ENCODE results near the gene SLC22A15.
A peak's percentile ranks its signal among the peaks of the same experiment; 100 is the strongest.

Gene SLC22A15

DNA sequence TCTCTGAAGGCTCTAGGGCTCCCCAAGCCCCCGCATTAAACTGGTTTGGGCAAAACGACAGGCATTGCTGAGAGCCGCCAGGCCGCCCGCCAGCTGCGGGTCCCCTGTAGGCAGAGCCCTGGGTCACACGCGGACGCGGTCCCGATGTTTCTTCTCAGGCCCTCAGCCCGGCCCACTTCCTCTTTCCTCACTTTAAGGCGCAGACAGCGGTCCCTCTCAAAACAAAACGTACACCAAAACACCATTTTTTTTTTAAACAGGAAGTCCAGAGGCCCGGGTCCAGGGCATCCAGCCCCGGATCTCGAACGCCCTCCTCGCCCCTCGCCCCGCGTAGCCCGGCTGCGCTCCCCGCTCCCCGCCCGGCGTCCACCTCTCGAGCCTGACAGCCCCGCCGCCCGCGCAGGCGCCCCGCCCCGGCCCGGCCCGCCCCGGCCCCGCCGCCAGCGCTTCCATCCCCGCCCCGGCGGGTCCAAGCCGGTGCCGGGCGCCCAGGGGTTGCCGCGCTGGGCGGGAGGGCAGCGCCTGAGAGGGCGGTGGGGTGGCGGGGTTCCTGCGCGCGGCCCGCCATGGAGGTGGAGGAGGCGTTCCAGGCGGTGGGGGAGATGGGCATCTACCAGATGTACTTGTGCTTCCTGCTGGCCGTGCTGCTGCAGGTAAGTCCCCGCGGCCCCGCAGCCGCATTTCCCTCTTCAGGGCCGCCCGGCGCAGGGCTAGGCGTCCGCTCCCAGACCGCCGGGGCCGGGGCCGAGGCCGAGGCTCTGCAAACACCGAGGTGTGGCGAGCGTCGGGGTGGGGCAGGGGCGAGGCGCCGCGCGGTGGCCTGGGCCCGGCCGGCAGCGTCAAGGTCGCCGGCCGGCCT, at the start of gene SLC22A15:
TSS of gene SLC22A15 (plus strand) at position 452 of the 859 bp plus-strand sequence. CDS start at position 567, 115 bp downstream.
- no peak for TF ChIP-seq Cebpa-rat (IDR thresholded peaks at IDR 0.05)
- H3K9me3 ChIP-seq (replicated peaks in 1 of 11), result peaks cover 8 to 29% (median 16%) of the 10 kb centered on the region in 11 experiments; a peak in 20 of 22 replicates
- H3K4me1 ChIP-seq, result peaks cover 0 to 27% (median 4%) of the 10 kb centered on the region in 10 experiments; a peak in 8 of 20 replicates
- no peaks in the 10 kb centered on the region for H4K20me1 ChIP-seq
- H3K27ac ChIP-seq, result peak within 1 kb of the TSS in 4 of 11 experiments; percentile 46 to 66 (median 61); a peak in 8 of 22 replicates
- H3K27me3 ChIP-seq, result peaks cover 0 to 30% (median 26%) of the 10 kb centered on the region in 11 experiments; a peak in 17 of 22 replicates
- H3K36me3 ChIP-seq, result no peaks in the 10 kb centered on the region
- H3K4me2 ChIP-seq, result peak within 1 kb of the TSS; percentile 26 to 77 (median 48)
- peak within 1 kb of the TSS; percentile 35 to 66 (median 54) for H3K4me3 ChIP-seq
- H3K9ac ChIP-seq, result peak within 1 kb of the TSS in 10 of 11 experiments; percentile 40 to 75 (median 60); a peak in 19 of 22 replicates

DNA sequence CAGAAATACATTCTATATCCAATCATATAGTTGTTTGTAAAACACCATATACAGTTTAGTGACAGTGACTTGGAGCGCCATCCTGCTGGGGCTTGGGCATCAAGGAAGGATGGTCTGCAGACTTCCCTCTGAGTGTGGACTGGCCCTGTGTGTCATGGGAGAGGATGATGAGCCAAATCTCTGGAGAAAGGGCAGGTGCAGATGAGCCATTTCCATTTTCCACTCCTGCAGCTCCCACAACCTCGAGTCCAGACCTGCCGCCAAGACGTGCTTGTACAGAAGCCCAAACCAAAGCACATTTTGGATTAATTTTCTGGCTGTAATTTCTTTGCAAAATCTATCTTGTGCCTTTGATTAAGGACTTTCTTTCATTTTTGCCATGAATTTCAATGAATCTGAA, 48.3 kb upstream of the SLC22A15 start:
- Histone ChIP-seq H3K36me3 (no peaks in the 10 kb centered on the region), H3K27ac (no peak overlapping the region), H3K9me3 (replicated peaks in 1 of 11) (peaks cover 0 to 15% (median 5%) of the 10 kb centered on the region in 11 experiments; a peak in 6 of 22 replicates), H3K4me2 (no peak overlapping the region), H3K4me1 (peaks cover 26 to 35% (median 31%) of the 10 kb centered on the region in 10 experiments), H3K9ac (no peak overlapping the region), H4K20me1 (no peaks in the 10 kb centered on the region), H3K27me3 (no peaks in the 10 kb centered on the region), H3K4me3 (no peak overlapping the region)
- TF ChIP-seq Cebpa-rat (IDR thresholded peaks at IDR 0.05), result no peak

DNA sequence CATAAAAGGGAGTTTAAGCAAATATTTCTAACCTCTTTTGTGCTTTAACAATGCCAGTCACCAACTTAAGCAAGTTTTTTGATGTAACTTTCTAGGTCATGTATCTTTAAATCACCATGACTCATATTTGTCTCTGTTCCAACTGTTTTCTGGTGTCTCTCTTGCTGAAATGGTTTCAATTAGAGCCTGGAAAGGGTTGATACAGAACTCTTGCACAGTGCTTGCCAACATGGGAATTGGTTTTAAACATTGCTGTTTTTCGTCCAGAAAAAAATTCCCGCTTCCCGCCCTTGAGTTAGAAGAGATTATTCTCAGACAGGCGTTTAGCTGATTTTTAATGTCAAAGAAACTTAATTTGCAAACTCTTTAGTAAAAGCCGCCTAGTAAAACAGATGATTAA, 46.4 kb upstream of the SLC22A15 start:
- Histone ChIP-seq H3K4me3 (no peak overlapping the region), H3K9ac (no peak overlapping the region)

GRCh38 chr1:115933625-115934024, 42.7 kb upstream of the SLC22A15 start:
- H3K9me3 ChIP-seq (replicated peaks in 1 of 11), result peaks cover 0 to 33% (median 15%) of the 10 kb centered on the region in 11 experiments; a peak in 14 of 22 replicates
- H3K4me2 ChIP-seq, result no peak overlapping the region
- H3K36me3 ChIP-seq, result no peaks in the 10 kb centered on the region
- no peaks in the 10 kb centered on the region for H3K4me1 ChIP-seq
- H4K20me1 ChIP-seq, result no peaks in the 10 kb centered on the region
- no peaks in the 10 kb centered on the region for H3K27me3 ChIP-seq
- no peak overlapping the region for H3K27ac ChIP-seq
- H3K9ac ChIP-seq, result no peak overlapping the region
- no peak overlapping the region for H3K4me3 ChIP-seq
- TF ChIP-seq Cebpa-rat (IDR thresholded peaks at IDR 0.05), result no peak

More for the DNA sequence above, 46.4 kb upstream of the SLC22A15 start:
- Histone ChIP-seq H3K27me3 (no peaks in the 10 kb centered on the region), H3K27ac (no peak overlapping the region), H3K9me3 (replicated peaks in 1 of 11) (peaks cover 0 to 29% (median 15%) of the 10 kb centered on the region in 11 experiments; a peak in 14 of 22 replicates), H4K20me1 (no peaks in the 10 kb centered on the region), H3K36me3 (no peaks in the 10 kb centered on the region), H3K4me1 (peaks cover 9 to 16% (median 12%) of the 10 kb centered on the region in 10 experiments), H3K4me2 (no peak overlapping the region)
- no peak for TF ChIP-seq Cebpa-rat (IDR thresholded peaks at IDR 0.05)

DNA sequence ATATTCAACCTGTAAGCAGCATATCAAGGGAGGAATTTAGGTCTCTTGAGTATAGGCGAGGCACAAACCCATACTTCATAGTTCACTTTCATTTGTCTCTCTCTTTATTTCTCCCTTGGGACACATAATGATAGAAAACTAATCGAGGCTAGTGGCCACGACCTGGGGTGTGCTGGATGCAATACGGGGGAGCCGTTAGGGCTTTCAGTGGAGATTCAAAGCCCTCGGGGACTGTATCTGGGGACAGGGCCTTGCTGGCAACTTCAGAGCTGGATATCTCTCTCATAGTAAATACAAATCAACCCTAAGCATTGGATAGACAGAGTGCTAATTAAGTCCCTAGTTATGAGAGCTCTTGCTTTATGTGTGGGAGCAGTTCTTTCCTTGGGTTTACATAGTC, 36.9 kb upstream of the SLC22A15 start:
- TF ChIP-seq Cebpa-rat (IDR thresholded peaks at IDR 0.05), result no peak
- Histone ChIP-seq H3K27me3 (no peaks in the 10 kb centered on the region), H3K9me3 (replicated peaks in 1 of 11) (peaks cover 0 to 9% (median 5%) of the 10 kb centered on the region in 11 experiments; a peak in 12 of 22 replicates), H4K20me1 (no peaks in the 10 kb centered on the region), H3K9ac (no peak overlapping the region), H3K4me3 (no peak overlapping the region), H3K36me3 (no peaks in the 10 kb centered on the region), H3K4me2 (no peak overlapping the region), H3K4me1 (peaks cover 0 to 4% (median 0%) of the 10 kb centered on the region in 10 experiments; a peak in 6 of 20 replicates), H3K27ac (no peak overlapping the region)

DNA sequence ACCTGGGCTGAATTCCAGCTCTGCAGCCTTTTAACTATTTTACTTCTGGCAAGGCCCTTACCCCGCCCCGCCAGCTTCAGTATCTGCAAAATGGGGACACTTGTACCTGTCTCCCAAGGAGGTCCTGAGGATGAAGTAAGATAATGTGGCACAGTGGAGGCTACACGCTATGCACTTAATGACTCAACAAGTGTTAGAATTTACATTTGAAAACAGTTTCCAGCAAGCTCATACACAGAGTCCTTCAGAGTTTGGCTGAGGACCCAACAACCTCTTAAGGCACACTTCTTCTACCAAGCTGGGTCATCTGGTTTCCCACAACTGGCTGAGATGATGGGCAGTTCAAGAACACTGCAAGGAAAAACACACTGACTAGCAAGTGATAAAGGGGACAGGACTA, 30.2 kb upstream of the SLC22A15 start:
- Histone ChIP-seq H3K4me1 (peaks cover 0 to 13% (median 0%) of the 10 kb centered on the region in 10 experiments; a peak in 7 of 20 replicates), H3K9me3 (replicated peaks in 1 of 11) (peaks cover 0 to 3% (median 0%) of the 10 kb centered on the region in 11 experiments; a peak in 2 of 22 replicates), H3K27ac (no peak overlapping the region), H4K20me1 (no peaks in the 10 kb centered on the region), H3K36me3 (no peaks in the 10 kb centered on the region), H3K4me2 (no peak overlapping the region), H3K9ac (no peak overlapping the region), H3K4me3 (no peak overlapping the region), H3K27me3 (no peaks in the 10 kb centered on the region)
- no peak for TF ChIP-seq Cebpa-rat (IDR thresholded peaks at IDR 0.05)

GRCh38 chr1:115949156-115949555, 27.2 kb upstream of the SLC22A15 start:
- Histone ChIP-seq H3K36me3 (no peaks in the 10 kb centered on the region), H4K20me1 (no peaks in the 10 kb centered on the region), H3K27me3 (no peaks in the 10 kb centered on the region), H3K9me3 (replicated peaks in 1 of 11) (peaks cover 0 to 14% (median 0%) of the 10 kb centered on the region in 11 experiments; a peak in 5 of 22 replicates), H3K9ac (no peak overlapping the region), H3K4me1 (peaks cover 5 to 26% (median 8%) of the 10 kb centered on the region in 10 experiments; a peak in 14 of 20 replicates), H3K27ac (no peak overlapping the region), H3K4me2 (no peak overlapping the region), H3K4me3 (no peak overlapping the region)
- no peak for TF ChIP-seq Cebpa-rat (IDR thresholded peaks at IDR 0.05)

- Histone ChIP-seq H3K27me3 (no peaks in the 10 kb centered on the region), H3K4me2 (peak overlapping the region; percentile 11 to 48 (median 34); a peak in 14 of 22 replicates), H3K27ac (peak overlapping the region in 3 of 11 experiments; percentile 15 to 35 (median 16); a peak in 3 of 22 replicates), H3K4me1 (peaks cover 5 to 18% (median 8%) of the 10 kb centered on the region in 10 experiments; a peak in 14 of 20 replicates), H3K9ac (no peak overlapping the region), H4K20me1 (no peaks in the 10 kb centered on the region), H3K9me3 (replicated peaks in 1 of 11) (peaks cover 0 to 14% (median 0%) of the 10 kb centered on the region in 11 experiments; a peak in 5 of 22 replicates), H3K4me3 (no peak overlapping the region; a peak in 1 of 20 replicates), H3K36me3 (no peaks in the 10 kb centered on the region)
- TF ChIP-seq Cebpa-rat (IDR thresholded peaks at IDR 0.05), result no peak
Observed at GRCh38 chr1:115951560-115951959, 24.8 kb upstream of the SLC22A15 start.

GRCh38 chr1:115952547-115952946, 23.8 kb upstream of the SLC22A15 start:
- Histone ChIP-seq H3K27ac (no peak overlapping the region), H3K9me3 (replicated peaks in 1 of 11) (peaks cover 0 to 14% (median 0%) of the 10 kb centered on the region in 11 experiments; a peak in 5 of 22 replicates), H3K9ac (no peak overlapping the region), H3K36me3 (no peaks in the 10 kb centered on the region), H3K27me3 (no peaks in the 10 kb centered on the region), H4K20me1 (no peaks in the 10 kb centered on the region), H3K4me2 (no peak overlapping the region), H3K4me1 (peaks cover 5 to 18% (median 8%) of the 10 kb centered on the region in 10 experiments; a peak in 14 of 20 replicates), H3K4me3 (no peak overlapping the region)
- no peak for TF ChIP-seq Cebpa-rat (IDR thresholded peaks at IDR 0.05)

All from BLaER1 treated with 17β-estradiol and CSF1 and Interleukin-3, amounts not matched to agents 10 nM and 100 nM (cell line).